ENCODE data around the gene POU2AF3.

POU2AF3 gene

GRCh38 chr11:111320728-111321568 is 22.6 kb downstream of the POU2AF3 start:
- no peak for DNase-seq (ENCODE audit: low read depth, low spot score)
- peaks cover 4% of the 10 kb centered on the region for H3K4me1 ChIP-seq (ENCODE audit: insufficient read depth, insufficient read length)
- no peaks in the 10 kb centered on the region for H3K9me3 ChIP-seq (ENCODE audit: insufficient read depth, low read length)
- TF ChIP-seq YY1 (IDR thresholded peaks at IDR 0.05; ENCODE audit: insufficient read depth, insufficient read length) = no peak
- H3K36me3 ChIP-seq (ENCODE audit: insufficient read depth, insufficient read length, low read length) = no peaks in the 10 kb centered on the region
- no peak overlapping the region for H3K4me3 ChIP-seq (ENCODE audit: insufficient read length, low read depth)
- H3K27me3 ChIP-seq (ENCODE audit: insufficient read depth, insufficient read length) = no peaks in the 10 kb centered on the region
- H3K9ac ChIP-seq (ENCODE audit: insufficient read length, low read depth) = no peak overlapping the region

- no peak for TF ChIP-seq SUZ12 (IDR thresholded peaks at IDR 0.05; ENCODE audit: extremely low read depth, insufficient read depth, insufficient read length)
- no peak for TF ChIP-seq YY1 (IDR thresholded peaks at IDR 0.05; ENCODE audit: insufficient read depth, insufficient read length)
- TF ChIP-seq ZNF274 (IDR thresholded peaks at IDR 0.05; ENCODE audit: low read depth, low read length) = no peak
- no peak overlapping the region for H3K4me3 ChIP-seq (ENCODE audit: insufficient read length, low read depth)
- H3K36me3 ChIP-seq (ENCODE audit: insufficient read depth, insufficient read length, low read length) = no peaks in the 10 kb centered on the region
- H3K9me3 ChIP-seq (ENCODE audit: insufficient read depth, low read length) = no peaks in the 10 kb centered on the region
- H3K4me1 ChIP-seq (ENCODE audit: insufficient read depth, insufficient read length) = peaks cover 4% of the 10 kb centered on the region
- no peak for DNase-seq (ENCODE audit: low read depth, low spot score)
- H3K27me3 ChIP-seq (ENCODE audit: insufficient read depth, insufficient read length) = no peaks in the 10 kb centered on the region
- H3K9ac ChIP-seq (ENCODE audit: insufficient read length, low read depth) = no peak overlapping the region
Observed at GRCh38 chr11:111322534-111322933, 24.2 kb downstream of the POU2AF3 start.

- H3K4me1 ChIP-seq (ENCODE audit: insufficient read depth, insufficient read length) = peaks cover 7% of the 10 kb centered on the region
- H3K9ac ChIP-seq (ENCODE audit: insufficient read length, low read depth) = no peak overlapping the region
- TF ChIP-seq ZNF274 (IDR thresholded peaks at IDR 0.05; ENCODE audit: low read depth, low read length) (no peak), YY1 (IDR thresholded peaks at IDR 0.05; ENCODE audit: insufficient read depth, insufficient read length) (no peak), SUZ12 (IDR thresholded peaks at IDR 0.05; ENCODE audit: extremely low read depth, insufficient read depth, insufficient read length) (no peak)
- no peak for DNase-seq (ENCODE audit: low read depth, low spot score)
- H3K36me3 ChIP-seq (ENCODE audit: insufficient read depth, insufficient read length, low read length) = no peaks in the 10 kb centered on the region
- H3K4me3 ChIP-seq (ENCODE audit: insufficient read length, low read depth) = no peak overlapping the region
- H3K9me3 ChIP-seq (ENCODE audit: insufficient read depth, low read length) = no peaks in the 10 kb centered on the region
- H3K27me3 ChIP-seq (ENCODE audit: insufficient read depth, insufficient read length) = no peaks in the 10 kb centered on the region
Observed at GRCh38 chr11:111324277-111324720, 26.0 kb downstream of the POU2AF3 start.

GRCh38 chr11:111325259-111325658 is 26.9 kb downstream of the POU2AF3 start:
- Histone ChIP-seq H3K36me3 (ENCODE audit: insufficient read depth, insufficient read length, low read length) (no peaks in the 10 kb centered on the region), H3K4me1 (ENCODE audit: insufficient read depth, insufficient read length) (peaks cover 6% of the 10 kb centered on the region), H3K4me3 (ENCODE audit: insufficient read length, low read depth) (no peak overlapping the region), H3K9me3 (ENCODE audit: insufficient read depth, low read length) (no peaks in the 10 kb centered on the region), H3K9ac (ENCODE audit: insufficient read length, low read depth) (no peak overlapping the region), H3K27me3 (ENCODE audit: insufficient read depth, insufficient read length) (no peaks in the 10 kb centered on the region)
- no peak for TF ChIP-seq SUZ12 (IDR thresholded peaks at IDR 0.05; ENCODE audit: extremely low read depth, insufficient read depth, insufficient read length)
- TF ChIP-seq ZNF274 (IDR thresholded peaks at IDR 0.05; ENCODE audit: low read depth, low read length) = no peak
- no peak for TF ChIP-seq YY1 (IDR thresholded peaks at IDR 0.05; ENCODE audit: insufficient read depth, insufficient read length)
- DNase-seq (ENCODE audit: low read depth, low spot score) = no peak

- H3K9ac ChIP-seq (ENCODE audit: insufficient read length, low read depth) = no peak overlapping the region
- peaks cover 2% of the 10 kb centered on the region for H3K4me1 ChIP-seq (ENCODE audit: insufficient read depth, insufficient read length)
- no peaks in the 10 kb centered on the region for H3K36me3 ChIP-seq (ENCODE audit: insufficient read depth, insufficient read length, low read length)
- TF ChIP-seq ZNF274 (IDR thresholded peaks at IDR 0.05; ENCODE audit: low read depth, low read length) (no peak), SUZ12 (IDR thresholded peaks at IDR 0.05; ENCODE audit: extremely low read depth, insufficient read depth, insufficient read length) (no peak), YY1 (IDR thresholded peaks at IDR 0.05; ENCODE audit: insufficient read depth, insufficient read length) (no peak)
- DNase-seq (ENCODE audit: low read depth, low spot score) = no peak
- no peaks in the 10 kb centered on the region for H3K9me3 ChIP-seq (ENCODE audit: insufficient read depth, low read length)
- no peak overlapping the region for H3K4me3 ChIP-seq (ENCODE audit: insufficient read length, low read depth)
- H3K27me3 ChIP-seq (ENCODE audit: insufficient read depth, insufficient read length) = no peaks in the 10 kb centered on the region
Observed at GRCh38 chr11:111326824-111327223, 28.5 kb downstream of the POU2AF3 start.

GRCh38 chr11:111327908-111328624 is 29.7 kb downstream of the POU2AF3 start:
- no peaks in the 10 kb centered on the region for H3K36me3 ChIP-seq (ENCODE audit: insufficient read depth, insufficient read length, low read length)
- no peak overlapping the region for H3K9ac ChIP-seq (ENCODE audit: insufficient read length, low read depth)
- DNase-seq (ENCODE audit: low read depth, low spot score) = no peak
- no peak overlapping the region for H3K4me3 ChIP-seq (ENCODE audit: insufficient read length, low read depth)
- no peaks in the 10 kb centered on the region for H3K27me3 ChIP-seq (ENCODE audit: insufficient read depth, insufficient read length)
- H3K4me1 ChIP-seq (ENCODE audit: insufficient read depth, insufficient read length) = peaks cover 2% of the 10 kb centered on the region
- TF ChIP-seq ZNF274 (IDR thresholded peaks at IDR 0.05; ENCODE audit: low read depth, low read length) (no peak), SUZ12 (IDR thresholded peaks at IDR 0.05; ENCODE audit: extremely low read depth, insufficient read depth, insufficient read length) (no peak), YY1 (IDR thresholded peaks at IDR 0.05; ENCODE audit: insufficient read depth, insufficient read length) (no peak)
- H3K9me3 ChIP-seq (ENCODE audit: insufficient read depth, low read length) = no peaks in the 10 kb centered on the region
